DND-41 (cell line): ENCODE measurements around the gene ABCA2.

ENCODE experiments used
- ATAC-seq: fragments of 200-7000 bp; cut with Tn5 transposase; 3 replicates; pipeline ENCODE4 v1.9.1; 2021; ENCODE audit warnings: low read depth; ENCODE audit not compliant: insufficient read depth
- DNase-seq: peaks from one replicate; pipeline ENCODE4 v3.0.0-alpha.2; 2020
- H2AFZ ChIP-seq: 2 replicates; pipeline ENCODE4 v1.6.0; 2012; ENCODE audit warnings: low read depth, low read length
- H3K27ac ChIP-seq: 2 replicates; pipeline ENCODE4 v1.5.1; 2012; ENCODE audit warnings: low read length, inconsistent platforms
- H3K27me3 ChIP-seq: fragments of 200-600 bp; sonication (generic); 2 replicates; pipeline ENCODE4 v1.6.0; 2012; ENCODE audit warnings: low read length, mild to moderate bottlenecking, inconsistent platforms; ENCODE audit not compliant: insufficient read depth, poor library complexity
- H3K36me3 ChIP-seq: 2 replicates; pipeline ENCODE4 v1.5.1; 2012; ENCODE audit warnings: low read length, inconsistent platforms; ENCODE audit not compliant: insufficient read depth
- H3K4me1 ChIP-seq: 2 replicates; pipeline ENCODE4 v1.5.1; 2012; ENCODE audit warnings: mild to moderate bottlenecking, low read length; ENCODE audit not compliant: insufficient read depth
- H3K4me2 ChIP-seq: 2 replicates; pipeline ENCODE4 v1.6.0; 2012; ENCODE audit warnings: mild to moderate bottlenecking, moderate library complexity, low read length, inconsistent platforms; ENCODE audit not compliant: insufficient read depth
- H3K4me3 ChIP-seq, 2 experiments: fragments of 200-600 bp in 1 of 2; shearing (Covaris generic) in 1 of 2; 2 replicates each; pipeline ENCODE4 v1.5.1; 2012 to 2016; ENCODE audit warnings: inconsistent platforms in 2 of 2, low read length in 2 of 2, mild to moderate bottlenecking in 2 of 2, low read depth in 1 of 2, moderate library complexity in 1 of 2
- H3K79me2 ChIP-seq: 2 replicates; pipeline ENCODE4 v1.6.0; 2012; ENCODE audit warnings: low read length, inconsistent platforms; ENCODE audit not compliant: insufficient read depth
- H3K9ac ChIP-seq: 2 replicates; pipeline ENCODE4 v1.6.0; 2012; ENCODE audit warnings: low read depth, mild to moderate bottlenecking, inconsistent platforms, low read length, moderate library complexity
- H3K9me3 ChIP-seq: 2 replicates; pipeline ENCODE4 v1.5.1; 2012; ENCODE audit warnings: low read length, moderate library complexity, mild to moderate bottlenecking, inconsistent platforms; ENCODE audit not compliant: insufficient read depth, severe bottlenecking
- H4K20me1 ChIP-seq: 2 replicates; pipeline ENCODE4 v1.6.0; 2012; ENCODE audit warnings: low read length; ENCODE audit not compliant: insufficient read depth
- CTCF ChIP-seq: IDR thresholded peaks from 2 replicates; pipeline ENCODE4 v1.5.1; 2012; ENCODE audit warnings: borderline replicate concordance, low read length, moderate library complexity, mild to moderate bottlenecking; ENCODE audit not compliant: poor library complexity, severe bottlenecking; ENCODE audit errors: extremely low read depth
- EZH2 ChIP-seq: IDR thresholded peaks from 3 replicates; pipeline ENCODE4 v1.6.1; 2012; ENCODE audit warnings: borderline replicate concordance, low read depth, mild to moderate bottlenecking, moderate library complexity, low read length, inconsistent platforms; ENCODE audit not compliant: severe bottlenecking

The ABCA2 gene

GRCh38 chr9:136969774-136970173, 58.3 kb downstream of the ABCA2 start:
- ATAC-seq: no peak
- no peak overlapping the region for H3K9ac ChIP-seq
- H3K4me2 ChIP-seq: no peak overlapping the region
- H3K36me3 ChIP-seq: no peaks in the 10 kb centered on the region
- H3K79me2 ChIP-seq: no peaks in the 10 kb centered on the region
- H3K9me3 ChIP-seq: no peaks in the 10 kb centered on the region
- H3K27me3 ChIP-seq: peaks cover 8% of the 10 kb centered on the region
- H3K27ac ChIP-seq: no peak overlapping the region
- H2AFZ ChIP-seq: no peak overlapping the region
- H3K4me3 ChIP-seq: no peak overlapping the region
- H4K20me1 ChIP-seq: no peaks in the 10 kb centered on the region
- TF ChIP-seq CTCF (no peak), EZH2 (no peak)
- peaks cover 9% of the 10 kb centered on the region for H3K4me1 ChIP-seq
- no peak for DNase-seq

GRCh38 chr9:136969150-136969549, 58.9 kb downstream of the ABCA2 start:
- H3K4me2 ChIP-seq: no peak overlapping the region
- no peak overlapping the region for H3K27ac ChIP-seq
- H3K9ac ChIP-seq: no peak overlapping the region
- H3K9me3 ChIP-seq: no peaks in the 10 kb centered on the region
- H2AFZ ChIP-seq: no peak overlapping the region
- H3K36me3 ChIP-seq: no peaks in the 10 kb centered on the region
- H3K4me1 ChIP-seq: peaks cover 9% of the 10 kb centered on the region
- H3K27me3 ChIP-seq: peaks cover 8% of the 10 kb centered on the region
- DNase-seq (no peak), ATAC-seq (no peak)
- no peaks in the 10 kb centered on the region for H3K79me2 ChIP-seq
- no peak for TF ChIP-seq EZH2
- TF ChIP-seq CTCF: no peak
- H4K20me1 ChIP-seq: no peaks in the 10 kb centered on the region
- H3K4me3 ChIP-seq: no peak overlapping the region

- TF ChIP-seq EZH2 (no peak), CTCF (no peak)
- H3K4me1 ChIP-seq: peaks cover 9% of the 10 kb centered on the region
- peaks cover 8% of the 10 kb centered on the region for H3K27me3 ChIP-seq
- H3K79me2 ChIP-seq: no peaks in the 10 kb centered on the region
- no peaks in the 10 kb centered on the region for H4K20me1 ChIP-seq
- H3K9ac ChIP-seq: no peak overlapping the region
- no peak overlapping the region for H3K4me3 ChIP-seq
- no peak overlapping the region for H2AFZ ChIP-seq
- no peaks in the 10 kb centered on the region for H3K36me3 ChIP-seq
- ATAC-seq: no peak
- H3K9me3 ChIP-seq: no peaks in the 10 kb centered on the region
- H3K4me2 ChIP-seq: no peak overlapping the region
- no peak overlapping the region for H3K27ac ChIP-seq
- DNase-seq: no peak
Observed at GRCh38 chr9:136968333-136969127, 59.5 kb downstream of the ABCA2 start.
